ENCODE results near the gene VNN1. TPM values are rescaled to one million over a fixed set of nuclear protein-coding genes. Genes with fewer than 3 reads are reported as not detected.
"Not testable (repeated sequence)": the region's sequence is repeated elsewhere in the genome, so short reads cannot be mapped to it uniquely, and the experiment has no call there.

Gene VNN1
- total and polyA plus RNA-seq, 7 donors = 0.06 to 0.62 (median 0.32) TPM

GRCh38 chr6:132712366-132712765 is 1.5 kb downstream of the VNN1 start:
- H3K27ac ChIP-seq = no peak overlapping the region
- DNase-seq = no peak
- no peak for ATAC-seq
- intact Hi-C loops (cut with DNase I) = no loop called here
- H3K4me1 ChIP-seq = no peaks in the 10 kb centered on the region
- H3K36me3 ChIP-seq (ENCODE audit: insufficient read depth in 1 of 2, low read depth in 1 of 2) = no peaks in the 10 kb centered on the region
- no peaks in the 10 kb centered on the region for H3K9me3 ChIP-seq
- TF ChIP-seq, protein P1, sequence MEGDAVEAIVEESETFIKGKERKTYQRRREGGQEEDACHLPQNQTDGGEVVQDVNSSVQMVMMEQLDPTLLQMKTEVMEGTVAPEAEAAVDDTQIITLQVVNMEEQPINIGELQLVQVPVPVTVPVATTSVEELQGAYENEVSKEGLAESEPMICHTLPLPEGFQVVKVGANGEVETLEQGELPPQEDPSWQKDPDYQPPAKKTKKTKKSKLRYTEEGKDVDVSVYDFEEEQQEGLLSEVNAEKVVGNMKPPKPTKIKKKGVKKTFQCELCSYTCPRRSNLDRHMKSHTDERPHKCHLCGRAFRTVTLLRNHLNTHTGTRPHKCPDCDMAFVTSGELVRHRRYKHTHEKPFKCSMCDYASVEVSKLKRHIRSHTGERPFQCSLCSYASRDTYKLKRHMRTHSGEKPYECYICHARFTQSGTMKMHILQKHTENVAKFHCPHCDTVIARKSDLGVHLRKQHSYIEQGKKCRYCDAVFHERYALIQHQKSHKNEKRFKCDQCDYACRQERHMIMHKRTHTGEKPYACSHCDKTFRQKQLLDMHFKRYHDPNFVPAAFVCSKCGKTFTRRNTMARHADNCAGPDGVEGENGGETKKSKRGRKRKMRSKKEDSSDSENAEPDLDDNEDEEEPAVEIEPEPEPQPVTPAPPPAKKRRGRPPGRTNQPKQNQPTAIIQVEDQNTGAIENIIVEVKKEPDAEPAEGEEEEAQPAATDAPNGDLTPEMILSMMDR (IDR thresholded peaks at IDR 0.05) = no peak
- no peak overlapping the region for H3K4me3 ChIP-seq
- 63 to 72% (median 66%) methylated on average over 4 of the region's 4 CpGs for WGBS, 3 donors
- no peaks in the 10 kb centered on the region for H3K27me3 ChIP-seq (ENCODE audit: insufficient read depth in 3 of 3, low read length in 2 of 3)

GRCh38 chr6:132708771-132709170 is 5.1 kb downstream of the VNN1 start:
- no peaks in the 10 kb centered on the region for H3K36me3 ChIP-seq (ENCODE audit: insufficient read depth in 1 of 2, low read depth in 1 of 2)
- DNase-seq = no peak
- TF ChIP-seq, protein P1 (IDR thresholded peaks at IDR 0.05) = no peak
- no peaks in the 10 kb centered on the region for H3K4me1 ChIP-seq
- no peak overlapping the region for H3K27ac ChIP-seq
- no peak overlapping the region for H3K4me3 ChIP-seq
- no peak for ATAC-seq
- 80 to 84% (median 82%) methylated on average over 3 of the region's 3 CpGs for WGBS, 3 donors
- H3K27me3 ChIP-seq (ENCODE audit: insufficient read depth in 3 of 3, low read length in 2 of 3) = no peaks in the 10 kb centered on the region
- intact Hi-C loops (cut with DNase I) = no loop called here
- no peaks in the 10 kb centered on the region for H3K9me3 ChIP-seq

DNA sequence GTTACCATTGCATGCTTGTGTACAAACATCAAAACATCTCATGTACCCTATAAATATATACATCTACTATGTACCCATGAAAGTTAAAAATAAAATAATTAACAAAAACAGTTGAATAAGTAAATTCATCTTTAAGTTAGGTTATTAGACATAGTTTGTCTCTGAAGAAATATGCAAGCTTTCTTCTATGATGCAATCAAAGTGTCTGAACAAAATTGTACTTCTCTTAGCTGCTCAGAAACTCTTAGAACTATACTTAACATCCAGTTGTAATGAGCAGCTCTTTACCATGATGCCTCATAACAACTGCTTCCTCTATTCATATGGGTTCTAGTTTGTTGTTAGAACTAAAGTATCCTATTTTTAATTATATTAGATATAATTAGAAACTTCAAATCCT is 5.9 kb downstream of the VNN1 start:
- no peaks in the 10 kb centered on the region for H3K36me3 ChIP-seq (ENCODE audit: insufficient read depth in 1 of 2, low read depth in 1 of 2)
- intact Hi-C loops (cut with DNase I) = no loop called here
- no peak for DNase-seq
- no peak overlapping the region for H3K4me3 ChIP-seq
- no peaks in the 10 kb centered on the region for H3K27me3 ChIP-seq (ENCODE audit: insufficient read depth in 3 of 3, low read length in 2 of 3)
- no peaks in the 10 kb centered on the region for H3K4me1 ChIP-seq
- no peaks in the 10 kb centered on the region for H3K9me3 ChIP-seq
- TF ChIP-seq, protein P1 (IDR thresholded peaks at IDR 0.05) = no peak
- H3K27ac ChIP-seq = no peak overlapping the region
- ATAC-seq = no peak

DNA sequence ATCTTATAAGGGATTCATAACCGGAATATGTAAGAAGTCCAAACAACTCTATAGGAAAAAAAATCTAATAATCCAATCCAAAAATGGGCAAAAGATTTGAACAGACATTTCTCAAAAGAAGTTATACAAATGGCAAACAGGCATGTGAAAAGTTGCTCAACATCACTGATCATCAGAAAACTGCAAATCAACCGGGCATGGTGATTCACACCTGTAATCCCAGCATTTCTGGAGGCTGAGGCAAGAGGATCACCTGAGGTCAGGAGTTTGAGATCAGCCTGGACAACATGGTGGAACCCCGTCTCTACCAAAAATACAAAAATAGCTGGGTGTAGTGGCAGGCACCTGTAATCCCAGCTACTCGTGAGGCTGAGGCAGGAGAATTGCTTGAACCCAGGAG is 7.1 kb downstream of the VNN1 start:
- H3K27ac ChIP-seq; H3K27me3 ChIP-seq (ENCODE audit: insufficient read depth in 3 of 3, low read length in 2 of 3); H3K9me3 ChIP-seq; intact Hi-C loops (cut with DNase I); H3K4me3 ChIP-seq; H3K4me1 ChIP-seq; ATAC-seq; H3K36me3 ChIP-seq (ENCODE audit: insufficient read depth in 1 of 2, low read depth in 1 of 2); DNase-seq: not testable (repeated sequence)
- 85 to 93% (median 90%) methylated on average over 4 of the region's 4 CpGs for WGBS, 3 donors

DNA sequence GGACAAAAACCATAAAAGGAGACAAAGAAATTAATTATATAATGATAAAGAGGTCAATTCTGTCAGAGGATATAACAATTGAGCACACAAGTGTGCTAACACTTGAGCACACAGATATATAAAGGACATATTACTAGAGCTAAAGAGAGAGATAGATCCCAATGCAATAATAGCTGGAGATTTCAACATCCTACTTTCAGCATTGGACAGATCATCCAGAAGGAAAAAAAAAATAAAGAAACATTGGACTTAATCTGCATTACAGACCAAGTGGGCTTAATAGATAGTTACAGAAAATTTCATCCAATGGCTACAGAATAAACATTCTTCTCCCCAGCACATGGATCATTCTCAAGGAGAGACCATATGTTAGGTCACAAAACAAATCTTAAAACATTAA is 9.9 kb downstream of the VNN1 start:
- intact Hi-C loops (cut with DNase I) = no loop called here
- no peak overlapping the region for H3K27ac ChIP-seq
- no peak for ATAC-seq

More for the DNA sequence above, 9.9 kb downstream of the VNN1 start:
- H3K27me3 ChIP-seq (ENCODE audit: insufficient read depth in 3 of 3, low read length in 2 of 3) = no peaks in the 10 kb centered on the region
- TF ChIP-seq, protein P1 (IDR thresholded peaks at IDR 0.05) = no peak
- H3K4me3 ChIP-seq = no peak overlapping the region
- no peak for DNase-seq
- no peaks in the 10 kb centered on the region for H3K36me3 ChIP-seq (ENCODE audit: insufficient read depth in 1 of 2, low read depth in 1 of 2)
- no peaks in the 10 kb centered on the region for H3K9me3 ChIP-seq
- H3K4me1 ChIP-seq = no peaks in the 10 kb centered on the region
